Activated CD4-positive, CD25-positive, alpha-beta regulatory T cell treated with anti-CD3 and anti-CD28 coated beads, Interleukin-2, amount 50 U/mL, for 16 hours (primary cell): ENCODE results near the gene FAH.
A peak's percentile ranks its signal among the peaks of the same experiment; 100 is the strongest.
"Not testable (repeated sequence)": the region's sequence is repeated elsewhere in the genome, so short reads cannot be mapped to it uniquely, and the experiment has no call there.

Source experiments
- DNase-seq: peaks from one replicate; pipeline ENCODE4 v3.0.0-alpha.2; 2020; ENCODE audit warnings: low read depth, low spot score

Gene FAH

GRCh38 chr15:80151576-80151975, 1.2 kb upstream of the FAH start:
- no peak for DNase-seq

- peak; percentile 71 for DNase-seq
Measured at GRCh38 chr15:80152180-80152895, 461 bp upstream of the FAH start.

- DNase-seq: no peak
Measured at GRCh38 chr15:80153900-80154299, 1.1 kb downstream of the FAH start.

GRCh38 chr15:80154336-80154735, 1.5 kb downstream of the FAH start:
- DNase-seq: no peak

GRCh38 chr15:80155001-80155377, 2.2 kb downstream of the FAH start:
- DNase-seq: no peak

GRCh38 chr15:80155378-80156175, 2.8 kb downstream of the FAH start:
- DNase-seq: not testable (repeated sequence)

- DNase-seq: no peak
Measured at GRCh38 chr15:80156176-80156720, 3.4 kb downstream of the FAH start.

- DNase-seq: no peak
Measured at GRCh38 chr15:80157215-80157614, 4.4 kb downstream of the FAH start.

- no peak for DNase-seq
Measured at GRCh38 chr15:80159301-80159700, 6.5 kb downstream of the FAH start.

- no peak for DNase-seq
Measured at GRCh38 chr15:80159811-80160569, 7.2 kb downstream of the FAH start.

- DNase-seq: no peak
Measured at GRCh38 chr15:80160570-80161156, 7.9 kb downstream of the FAH start.

GRCh38 chr15:80161468-80162016, 8.7 kb downstream of the FAH start:
- no peak for DNase-seq

- DNase-seq: no peak
Measured at GRCh38 chr15:80162059-80162554, 9.3 kb downstream of the FAH start.

- DNase-seq: no peak
Measured at GRCh38 chr15:80163217-80163616, 10.4 kb downstream of the FAH start.

GRCh38 chr15:80163897-80164296, 11.1 kb downstream of the FAH start:
- no peak for DNase-seq

GRCh38 chr15:80167936-80168335, 15.1 kb downstream of the FAH start:
- no peak for DNase-seq

- DNase-seq: no peak
Measured at GRCh38 chr15:80168421-80168820, 15.6 kb downstream of the FAH start.

GRCh38 chr15:80169768-80170357, 17.1 kb downstream of the FAH start:
- no peak for DNase-seq

- DNase-seq: no peak
Measured at GRCh38 chr15:80170596-80170995, 17.8 kb downstream of the FAH start.

GRCh38 chr15:80171787-80172186, 19.0 kb downstream of the FAH start:
- no peak for DNase-seq

- no peak for DNase-seq
Measured at GRCh38 chr15:80172401-80172800, 19.6 kb downstream of the FAH start.
